ENCODE results near the gene CPM. TPM values are rescaled to one million over a fixed set of nuclear protein-coding genes. Genes with fewer than 3 reads are reported as not detected.

CPM gene
- total and polyA plus RNA-seq, 10 of the 15 experiments (the other 5 are each of a cell fraction or from before 2014, with no cell fraction given), result 0.06 to 1.7 (median 0.41) TPM

DNA sequence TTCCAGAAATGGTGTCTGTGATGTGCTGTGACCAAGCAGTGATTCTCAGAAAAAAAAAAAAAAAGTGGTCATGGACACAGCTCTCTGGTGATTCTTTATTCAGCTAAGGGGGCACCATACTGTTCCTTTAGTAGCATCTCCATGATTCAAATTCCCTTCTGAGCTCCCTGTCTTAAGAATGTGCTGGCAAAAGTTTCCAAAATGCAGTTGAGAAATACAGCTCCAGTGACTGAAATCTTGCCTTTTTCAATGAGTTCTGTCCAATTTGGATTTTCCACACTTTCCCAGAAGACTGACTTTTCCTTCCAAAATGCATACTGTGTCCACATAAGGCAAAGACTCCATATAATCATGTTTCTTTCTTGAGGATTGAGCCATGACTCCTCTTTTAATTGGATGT lies 24.3 kb upstream of the CPM start:
- ChIA-PET POLR2A (no interaction called here), SMC1A (ENCODE audit: uncharacterized antibody, unreplicated experiment) (interaction anchor here (1.2 to 1.6 kb wide), 2 partner anchors 9 to 11 kb away, joined by 4 to 6 read pairs; no protein-coding TSS in a partner anchor), RAD21 (ENCODE audit: unreplicated experiment) (no interaction called here), CTCF (interaction anchor here (0.6 to 0.9 kb wide), 3 partner anchors 8 to 60 kb away, joined by 3 to 4 read pairs (median 3); no protein-coding TSS in a partner anchor)
- no peak for TF ChIP-seq MYC (IDR thresholded peaks at IDR 0.05; ENCODE audit: insufficient read depth, insufficient read length, insufficient replicate concordance, low read length, severe bottlenecking)
- no peak for TF ChIP-seq SMAD5 (IDR thresholded peaks at IDR 0.05; ENCODE audit: low read depth)
- TF ChIP-seq, protein P1, sequence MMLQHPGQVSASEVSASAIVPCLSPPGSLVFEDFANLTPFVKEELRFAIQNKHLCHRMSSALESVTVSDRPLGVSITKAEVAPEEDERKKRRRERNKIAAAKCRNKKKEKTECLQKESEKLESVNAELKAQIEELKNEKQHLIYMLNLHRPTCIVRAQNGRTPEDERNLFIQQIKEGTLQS (IDR thresholded peaks at IDR 0.05; ENCODE audit: borderline replicate concordance, extremely low read depth, low read depth, low read length), result no peak
- no peak for TF ChIP-seq CHD4 (IDR thresholded peaks at IDR 0.05)
- no peak for TF ChIP-seq TARDBP (IDR thresholded peaks at IDR 0.05; ENCODE audit: borderline replicate concordance)
- TF ChIP-seq, protein P2, sequence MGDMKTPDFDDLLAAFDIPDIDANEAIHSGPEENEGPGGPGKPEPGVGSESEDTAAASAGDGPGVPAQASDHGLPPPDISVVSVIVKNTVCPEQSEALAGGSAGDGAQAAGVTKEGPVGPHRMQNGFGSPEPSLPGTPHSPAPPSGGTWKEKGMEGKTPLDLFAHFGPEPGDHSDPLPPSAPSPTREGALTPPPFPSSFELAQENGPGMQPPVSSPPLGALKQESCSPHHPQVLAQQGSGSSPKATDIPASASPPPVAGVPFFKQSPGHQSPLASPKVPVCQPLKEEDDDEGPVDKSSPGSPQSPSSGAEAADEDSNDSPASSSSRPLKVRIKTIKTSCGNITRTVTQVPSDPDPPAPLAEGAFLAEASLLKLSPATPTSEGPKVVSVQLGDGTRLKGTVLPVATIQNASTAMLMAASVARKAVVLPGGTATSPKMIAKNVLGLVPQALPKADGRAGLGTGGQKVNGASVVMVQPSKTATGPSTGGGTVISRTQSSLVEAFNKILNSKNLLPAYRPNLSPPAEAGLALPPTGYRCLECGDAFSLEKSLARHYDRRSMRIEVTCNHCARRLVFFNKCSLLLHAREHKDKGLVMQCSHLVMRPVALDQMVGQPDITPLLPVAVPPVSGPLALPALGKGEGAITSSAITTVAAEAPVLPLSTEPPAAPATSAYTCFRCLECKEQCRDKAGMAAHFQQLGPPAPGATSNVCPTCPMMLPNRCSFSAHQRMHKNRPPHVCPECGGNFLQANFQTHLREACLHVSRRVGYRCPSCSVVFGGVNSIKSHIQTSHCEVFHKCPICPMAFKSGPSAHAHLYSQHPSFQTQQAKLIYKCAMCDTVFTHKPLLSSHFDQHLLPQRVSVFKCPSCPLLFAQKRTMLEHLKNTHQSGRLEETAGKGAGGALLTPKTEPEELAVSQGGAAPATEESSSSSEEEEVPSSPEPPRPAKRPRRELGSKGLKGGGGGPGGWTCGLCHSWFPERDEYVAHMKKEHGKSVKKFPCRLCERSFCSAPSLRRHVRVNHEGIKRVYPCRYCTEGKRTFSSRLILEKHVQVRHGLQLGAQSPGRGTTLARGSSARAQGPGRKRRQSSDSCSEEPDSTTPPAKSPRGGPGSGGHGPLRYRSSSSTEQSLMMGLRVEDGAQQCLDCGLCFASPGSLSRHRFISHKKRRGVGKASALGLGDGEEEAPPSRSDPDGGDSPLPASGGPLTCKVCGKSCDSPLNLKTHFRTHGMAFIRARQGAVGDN (IDR thresholded peaks at IDR 0.05), result no peak
- TF ChIP-seq, protein P3, sequence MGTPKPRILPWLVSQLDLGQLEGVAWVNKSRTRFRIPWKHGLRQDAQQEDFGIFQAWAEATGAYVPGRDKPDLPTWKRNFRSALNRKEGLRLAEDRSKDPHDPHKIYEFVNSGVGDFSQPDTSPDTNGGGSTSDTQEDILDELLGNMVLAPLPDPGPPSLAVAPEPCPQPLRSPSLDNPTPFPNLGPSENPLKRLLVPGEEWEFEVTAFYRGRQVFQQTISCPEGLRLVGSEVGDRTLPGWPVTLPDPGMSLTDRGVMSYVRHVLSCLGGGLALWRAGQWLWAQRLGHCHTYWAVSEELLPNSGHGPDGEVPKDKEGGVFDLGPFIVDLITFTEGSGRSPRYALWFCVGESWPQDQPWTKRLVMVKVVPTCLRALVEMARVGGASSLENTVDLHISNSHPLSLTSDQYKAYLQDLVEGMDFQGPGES (IDR thresholded peaks at IDR 0.05), result no peak
- no peak for TF ChIP-seq TCF3 (IDR thresholded peaks at IDR 0.05; ENCODE audit: borderline replicate concordance, insufficient read depth, low read depth, low read length)
- no peak for TF ChIP-seq EGR1 (IDR thresholded peaks at IDR 0.05; ENCODE audit: borderline replicate concordance in 1 of 2, low read depth in 2 of 2, low read length in 2 of 2)
- no peak for TF ChIP-seq YY1 (IDR thresholded peaks at IDR 0.05; ENCODE audit: low read depth, low read length)
- no peak for TF ChIP-seq SREBF1 (IDR thresholded peaks at IDR 0.05; ENCODE audit: low read length)
- Histone ChIP-seq H3K36me3 (ENCODE audit: control insufficient read depth in 2 of 2, insufficient read depth in 2 of 2, low read length in 1 of 2) (no peaks in the 10 kb centered on the region), H4K20me1 (ENCODE audit: control insufficient read depth, insufficient read depth) (no peaks in the 10 kb centered on the region), H3K4me2 (ENCODE audit: control insufficient read depth, insufficient read depth) (no peak overlapping the region), H3K4me3 (no peak overlapping the region), H3K4me1 (ENCODE audit: control insufficient read depth, insufficient read depth, low read length) (peaks cover 6% of the 10 kb centered on the region; the same call in 1 of the 2 replicates), H3K79me2 (ENCODE audit: control insufficient read depth, insufficient read depth, low read length) (no peaks in the 10 kb centered on the region), H3K27me3 (replicated peaks in 1 of 2; ENCODE audit: control insufficient read depth in 2 of 2, insufficient read depth in 2 of 2, low read length in 1 of 2) (no peaks in the 10 kb centered on the region), H2AFZ (ENCODE audit: control insufficient read depth, low read depth, low read length) (no peak overlapping the region), H3K9ac (ENCODE audit: control insufficient read depth, insufficient read depth, low read length) (no peak overlapping the region), H3K9me3 (replicated peaks; ENCODE audit: control insufficient read depth, insufficient read depth, low read length) (no peaks in the 10 kb centered on the region), H3K27ac (ENCODE audit: control insufficient read depth, insufficient read depth) (no peak overlapping the region)
- BruUV-seq (replicated peaks), result no TSS peak
- FAIRE-seq (no peak), DNase-seq (ENCODE audit: low read depth, low spot score) (no peak), ATAC-seq (no peak)
- in situ Hi-C loops (cut with MboI), result no loop called here
- intact Hi-C loops (cut with micrococcal nuclease; ENCODE audit: unreplicated experiment), result no loop called here

Data from GM12878 (cell line).